Activated T-helper 1 cell treated with anti-CD3 and anti-CD28 coated beads, Interleukin-12 subunit alpha, Interleukin-12 subunit beta, Interleukin-2, Interleukin-4 antibody, amounts not matched to agents 30 ng/mL and 10 ng/mL and 1 ng/mL, durations not matched to agents 14 hours and 24 hours and 36 hours (primary cell): ENCODE data around the gene CD59. TPM values are rescaled to one million over a fixed set of nuclear protein-coding genes. Genes with fewer than 3 reads are reported as not detected.

Experiments used
- DNase-seq: peaks from one replicate; pipeline ENCODE4 v3.0.0; 2021; ENCODE audit warnings: low spot score
- H3K27ac Mint-ChIP-seq: one replicate; pipeline ENCODE4 v1.8.0; 2021; ENCODE audit warnings: mild to moderate bottlenecking, mixed read lengths
- H3K27me3 Mint-ChIP-seq: one replicate; pipeline ENCODE4 v1.8.0; 2022; ENCODE audit warnings: mild to moderate bottlenecking, moderate library complexity, mixed read lengths; ENCODE audit not compliant: insufficient read depth
- H3K36me3 Mint-ChIP-seq: one replicate; pipeline ENCODE4 v1.8.0; 2021; ENCODE audit warnings: low read depth, mixed read lengths
- H3K4me1 Mint-ChIP-seq: one replicate; pipeline ENCODE4 v1.8.0; 2021; ENCODE audit warnings: low read depth, mixed read lengths
- H3K4me3 Mint-ChIP-seq: one replicate; pipeline ENCODE4 v1.8.0; 2021; ENCODE audit warnings: mild to moderate bottlenecking, moderate library complexity, mixed read lengths
- H3K9me3 Mint-ChIP-seq: one replicate; pipeline ENCODE4 v1.8.0; 2021; ENCODE audit warnings: mixed read lengths
- intact Hi-C: fragments of 100-400 bp; cut with micrococcal nuclease; formaldehyde crosslinking; loops from one replicate; pipeline ENCODE4 v1.15.1; 2024
- total RNA-seq: library from RNA; stranded (reverse); gene quantifications from 2 replicates; pipeline ENCODE4 v1.2.3, GENCODE V29; 2022

The CD59 gene
- total RNA-seq, 1 donor from 2014 or later = 143 TPM

DNA sequence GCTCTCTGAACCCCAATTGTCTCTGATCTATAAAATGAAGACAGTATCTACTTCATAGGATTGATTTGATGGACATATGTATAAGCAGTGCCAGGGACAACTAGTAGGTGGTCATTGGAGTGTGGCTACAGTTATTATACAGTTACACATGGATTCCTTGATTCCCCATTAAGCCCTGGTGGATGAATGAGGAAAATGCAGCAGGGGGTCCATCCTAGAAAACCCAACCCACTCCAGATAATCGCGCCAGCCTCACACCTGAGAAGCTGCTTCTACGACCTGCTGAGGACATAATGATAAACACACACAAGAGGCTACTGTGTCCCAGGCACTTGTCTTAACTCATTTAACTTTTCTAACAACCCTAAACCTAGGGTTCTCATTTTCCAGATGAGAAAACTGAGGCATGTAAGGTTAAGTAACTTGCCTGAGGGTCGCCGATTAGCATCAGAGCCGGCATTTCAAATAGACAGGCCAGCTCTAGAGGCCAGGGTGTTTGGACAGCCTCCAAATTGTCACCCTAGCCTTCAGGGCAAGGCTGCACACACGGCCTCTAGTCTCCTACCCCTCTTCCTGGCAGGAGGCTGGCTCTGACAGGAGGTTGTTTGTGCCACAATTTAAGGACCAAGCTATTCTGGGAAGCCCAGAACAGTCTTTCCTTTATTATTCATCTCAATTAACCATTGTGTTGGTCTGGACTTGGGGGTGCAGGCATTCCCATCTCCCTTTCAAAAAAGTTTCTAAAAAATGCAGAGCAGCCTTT, 31.8 kb downstream of the CD59 start:
- peaks cover 4% of the 10 kb centered on the region for H3K27me3 Mint-ChIP-seq
- H3K4me3 Mint-ChIP-seq = no peak overlapping the region
- intact Hi-C loops = loop anchor here (5.0 to 10.0 kb wide), 4 partner anchors 542 to 1958 kb away; partner anchors contain the start of genes ABTB2, CSTF3, EIF3M and TRIM44
- peaks cover 51% of the 10 kb centered on the region for H3K4me1 Mint-ChIP-seq
- DNase-seq = no peak
- H3K9me3 Mint-ChIP-seq = no peaks in the 10 kb centered on the region
- H3K27ac Mint-ChIP-seq = no peak overlapping the region
- H3K36me3 Mint-ChIP-seq = peaks cover 19% of the 10 kb centered on the region

DNA sequence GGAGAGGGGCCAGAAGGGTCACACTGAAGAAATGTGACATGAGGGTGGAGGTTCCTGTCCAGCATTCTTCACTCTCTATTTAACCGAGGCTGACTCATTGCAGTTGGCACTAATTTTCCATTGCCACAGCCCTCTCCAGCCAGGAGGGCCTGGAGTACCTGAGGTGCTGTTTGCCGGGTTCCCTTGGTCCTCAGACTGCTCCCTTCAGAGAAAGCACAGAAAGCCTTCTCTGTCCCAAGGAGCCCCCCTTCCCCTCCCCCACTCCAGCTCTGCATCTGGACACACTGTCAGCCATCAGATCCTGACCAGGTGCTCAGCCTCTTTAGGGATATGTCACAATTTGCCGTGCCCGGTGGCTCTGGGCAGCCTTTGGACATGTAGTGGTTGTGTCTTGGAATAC, 32.4 kb downstream of the CD59 start:
- H3K9me3 Mint-ChIP-seq = no peaks in the 10 kb centered on the region

DNA sequence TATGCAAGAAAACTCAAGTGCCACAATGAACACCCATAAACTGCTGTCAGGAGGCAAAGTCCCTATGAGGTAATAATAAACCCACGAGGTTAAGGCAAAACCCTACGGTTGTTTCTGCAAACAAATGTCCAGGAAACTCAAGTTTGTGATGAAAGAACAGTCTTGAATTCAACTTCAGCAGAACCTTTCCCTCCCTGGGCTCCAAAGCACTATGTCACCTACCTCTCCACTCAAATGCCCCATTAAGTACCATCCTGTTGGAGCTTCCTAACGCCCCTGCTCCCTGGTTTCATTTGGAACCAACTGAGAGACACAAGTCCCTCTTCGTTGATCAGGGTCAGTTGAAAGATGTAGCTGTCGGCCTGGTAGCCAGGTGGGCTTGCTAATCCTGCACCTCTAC, 33.0 kb downstream of the CD59 start:
- no peaks in the 10 kb centered on the region for H3K9me3 Mint-ChIP-seq
- H3K36me3 Mint-ChIP-seq = peaks cover 8% of the 10 kb centered on the region
- H3K27me3 Mint-ChIP-seq = peaks cover 6% of the 10 kb centered on the region
- intact Hi-C loops = loop anchor here (5.0 to 10.0 kb wide), 4 partner anchors 541 to 1959 kb away; partner anchors contain the start of genes ABTB2, CSTF3, EIF3M and TRIM44
- peaks cover 45% of the 10 kb centered on the region for H3K4me1 Mint-ChIP-seq
- DNase-seq = no peak
- H3K4me3 Mint-ChIP-seq = no peak overlapping the region
- no peak overlapping the region for H3K27ac Mint-ChIP-seq

More for the DNA sequence above, 32.4 kb downstream of the CD59 start:
- Mint-ChIP-seq H3K27me3 (peaks cover 4% of the 10 kb centered on the region), H3K27ac (no peak overlapping the region), H3K4me1 (peaks cover 49% of the 10 kb centered on the region), H3K4me3 (no peak overlapping the region), H3K36me3 (peaks cover 13% of the 10 kb centered on the region)
- intact Hi-C loops = loop anchor here (5.0 to 10.0 kb wide), 4 partner anchors 541 to 1959 kb away; partner anchors contain the start of genes ABTB2, CSTF3, EIF3M and TRIM44
- DNase-seq = no peak

DNA sequence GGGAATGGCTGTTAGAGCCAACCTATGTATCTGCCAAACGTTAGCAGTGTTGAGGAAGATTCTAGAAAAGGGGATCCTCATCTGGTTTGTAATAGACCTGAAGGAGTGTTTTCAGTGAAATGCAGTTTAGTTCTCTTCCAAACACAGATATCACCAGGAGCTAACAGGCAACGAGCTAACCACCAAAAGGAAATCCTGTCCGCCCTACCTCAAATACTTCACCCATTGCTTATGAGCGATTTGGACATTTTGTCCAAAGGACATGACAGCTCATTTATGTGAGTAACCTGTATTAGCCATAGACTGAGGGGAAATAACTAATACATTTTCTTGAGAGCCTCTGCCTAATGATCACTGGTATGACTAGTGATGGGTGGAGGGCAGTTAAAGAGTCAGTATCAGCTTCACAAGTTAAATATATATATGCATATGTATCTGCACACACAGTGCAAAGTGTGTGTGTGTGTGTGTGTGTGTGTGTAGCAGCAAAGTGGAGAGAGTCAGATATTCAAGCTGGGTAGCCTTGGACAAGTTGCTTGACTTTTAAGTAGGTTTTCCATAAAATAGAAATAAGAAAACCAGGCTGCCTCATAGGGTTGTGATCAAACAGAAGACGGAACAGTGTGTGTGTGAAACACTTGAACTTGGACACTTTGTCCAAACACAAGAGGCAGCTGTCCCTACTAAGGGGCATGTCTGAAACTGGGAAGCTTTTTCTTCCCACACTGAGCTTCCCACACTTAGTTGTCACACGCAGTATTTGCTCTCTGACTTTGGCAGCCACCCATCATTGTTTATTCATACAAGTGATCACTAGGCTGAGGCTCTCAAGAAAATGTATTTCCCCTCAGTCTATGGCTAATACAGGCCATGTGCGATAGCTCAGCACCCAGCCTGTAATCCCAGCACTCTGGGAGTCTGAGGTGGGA, 34.7 kb downstream of the CD59 start:
- Mint-ChIP-seq H3K27ac (peak overlapping the region; percentile 78), H3K27me3 (peaks cover 17% of the 10 kb centered on the region), H3K4me1 (peaks cover 32% of the 10 kb centered on the region), H3K9me3 (no peaks in the 10 kb centered on the region), H3K4me3 (peak overlapping the region; percentile 84), H3K36me3 (peaks cover 7% of the 10 kb centered on the region)
- intact Hi-C loops = loop anchor here (1.0 to 10.0 kb wide), 8 partner anchors 21 to 1961 kb away; partner anchors contain the start of genes ABTB2, CAT, CSTF3 and EIF3M
- DNase-seq = no peak

DNA sequence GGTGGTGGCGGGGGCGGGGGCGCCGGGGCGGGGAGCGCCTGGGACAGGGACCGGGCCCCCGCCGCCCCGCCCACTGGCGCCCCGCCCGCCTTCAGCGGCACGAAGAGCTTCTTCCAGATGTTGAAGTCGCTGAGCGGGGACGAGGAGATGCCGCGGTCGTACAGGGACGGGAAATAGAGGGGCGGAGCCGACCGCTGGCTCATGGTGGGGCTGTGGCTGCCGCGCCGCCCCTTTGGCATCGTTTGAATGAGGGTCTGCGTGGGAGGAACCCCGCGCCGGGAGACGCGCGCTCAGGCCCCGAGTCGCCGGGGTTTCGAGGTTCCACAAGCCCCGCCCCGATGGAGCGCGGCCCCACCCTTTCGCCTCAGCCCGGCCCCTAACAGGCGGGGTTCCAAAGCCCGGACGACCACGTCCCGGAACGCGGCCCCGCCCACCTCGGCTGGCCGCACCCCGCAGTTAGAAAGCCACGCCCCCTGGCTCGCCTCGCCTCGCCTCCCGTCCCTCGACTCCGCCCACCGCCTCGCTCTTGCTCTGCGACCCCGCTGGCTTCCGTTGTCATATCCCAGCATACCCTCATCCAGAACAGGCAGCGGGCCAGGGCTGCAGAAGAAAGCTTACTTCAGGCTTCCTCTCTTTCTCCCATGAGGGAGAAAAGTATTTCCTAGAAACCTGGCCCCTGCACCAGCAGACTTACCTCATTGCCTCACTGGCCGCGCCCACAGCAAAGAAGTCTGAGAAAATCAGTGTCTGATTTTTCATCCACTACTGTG, 35.5 kb downstream of the CD59 start, which contains the start of gene C11orf91:
C11orf91 (minus strand) TSS at position 325 of the 770 bp plus-strand sequence; CDS start at position 239, 86 bp downstream.
- Mint-ChIP-seq H3K4me3 (peak within 1 kb of the TSS; percentile 84), H3K36me3 (peaks cover 4% of the 10 kb centered on the region)

DNA sequence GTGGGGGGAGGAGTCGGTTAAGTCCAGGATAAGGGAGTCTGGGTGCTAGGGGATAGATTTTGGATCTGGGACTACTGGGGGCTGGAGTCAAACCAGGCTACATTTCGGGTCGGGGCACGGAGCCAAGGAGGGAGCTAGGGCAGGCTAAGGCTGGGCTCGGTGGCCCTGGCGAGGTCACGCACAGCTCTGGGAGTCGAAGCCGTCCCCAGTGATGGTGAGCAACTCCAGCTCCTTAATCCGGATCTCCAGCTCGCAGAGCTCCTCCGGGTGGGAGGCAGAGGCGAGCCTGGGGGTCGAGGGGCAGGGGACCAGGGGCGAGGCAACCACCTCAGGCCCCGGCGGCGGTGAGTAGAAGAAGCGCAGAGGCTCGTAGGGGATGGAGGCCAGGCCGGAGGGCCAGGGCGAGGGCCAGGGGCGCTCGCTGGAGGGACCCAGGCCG, 36.1 kb downstream of the CD59 start:
- DNase-seq = no peak
- Mint-ChIP-seq H3K27ac (peak overlapping the region; percentile 31), H3K9me3 (no peaks in the 10 kb centered on the region), H3K4me1 (peaks cover 27% of the 10 kb centered on the region), H3K4me3 (peak overlapping the region; percentile 78), H3K36me3 (peaks cover under 1% of the 10 kb centered on the region), H3K27me3 (peaks cover 22% of the 10 kb centered on the region)
- intact Hi-C loops = loop anchor here (1.0 to 10.0 kb wide), 8 partner anchors 35 to 1962 kb away; partner anchors contain the start of genes ABTB2, CAT, CSTF3 and EIF3M

More for the DNA sequence above, 35.5 kb downstream of the CD59 start, which contains the start of gene C11orf91:
- peak; percentile 94 for DNase-seq
- Mint-ChIP-seq H3K4me1 (peaks cover 29% of the 10 kb centered on the region), H3K27ac (peak within 1 kb of the TSS; percentile 78), H3K27me3 (peaks cover 22% of the 10 kb centered on the region), H3K9me3 (no peaks in the 10 kb centered on the region)
- intact Hi-C loops = loop anchor here (1.0 to 10.0 kb wide), 10 partner anchors 22 to 1962 kb away; partner anchors contain the start of genes ABTB2, CAT, CSTF3 and EIF3M

DNA sequence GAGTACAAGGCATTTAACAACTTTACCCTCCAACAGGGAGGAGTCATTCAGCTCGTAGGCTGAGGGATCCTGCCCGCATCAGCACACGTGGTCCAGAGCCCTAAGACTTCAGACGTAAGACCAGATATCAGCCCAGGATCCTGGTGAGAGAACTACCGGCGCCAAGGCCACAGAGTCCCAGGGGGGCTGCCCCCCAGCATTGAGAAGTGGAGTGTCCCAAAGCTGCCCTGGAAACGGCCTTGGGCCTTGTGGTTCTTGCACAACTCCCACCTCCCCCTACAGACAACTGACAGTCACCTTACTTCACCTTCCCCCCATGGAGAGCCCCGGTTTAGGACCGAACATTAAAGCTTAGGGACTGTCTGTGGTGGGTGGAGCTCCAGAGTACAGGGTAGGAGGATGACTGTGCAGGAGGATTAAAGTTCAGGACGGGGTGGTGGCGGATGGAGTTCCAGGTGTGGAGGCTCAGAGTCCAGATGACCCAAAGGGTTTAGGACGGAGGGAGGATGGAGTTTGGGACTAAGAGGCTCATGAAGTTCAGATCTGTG, 36.6 kb downstream of the CD59 start:
- Mint-ChIP-seq H3K9me3 (no peaks in the 10 kb centered on the region), H3K4me1 (peaks cover 27% of the 10 kb centered on the region), H3K36me3 (no peaks in the 10 kb centered on the region), H3K27me3 (peaks cover 22% of the 10 kb centered on the region), H3K27ac (peak overlapping the region; percentile 31), H3K4me3 (peak overlapping the region; percentile 78)
- intact Hi-C loops = loop anchor here (1.0 to 10.0 kb wide), 8 partner anchors 36 to 1963 kb away; partner anchors contain the start of genes ABTB2, CAT, CSTF3 and EIF3M
- no peak for DNase-seq

DNA sequence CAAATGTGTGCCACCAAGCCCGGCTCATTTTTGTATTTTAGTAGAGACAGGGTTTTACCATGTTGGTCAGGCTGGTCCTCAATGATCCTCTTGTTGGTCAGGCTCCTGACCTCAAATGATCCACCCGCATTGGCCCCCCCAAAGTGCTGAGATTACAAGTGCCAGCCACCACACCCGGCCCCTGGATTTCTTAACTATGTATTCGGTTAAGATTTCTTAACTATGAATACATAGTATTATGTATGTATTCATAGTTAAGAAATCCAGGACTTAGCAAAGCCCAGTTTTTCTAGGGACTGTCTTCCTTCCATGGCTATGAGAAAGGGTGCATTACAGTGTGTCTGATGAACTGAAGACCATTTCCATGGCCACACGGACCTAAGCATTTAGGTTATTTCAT, 37.3 kb downstream of the CD59 start:
- H3K9me3 Mint-ChIP-seq = no peaks in the 10 kb centered on the region
- peaks cover 27% of the 10 kb centered on the region for H3K4me1 Mint-ChIP-seq
- H3K4me3 Mint-ChIP-seq = no peak overlapping the region
- DNase-seq = no peak
- H3K36me3 Mint-ChIP-seq = no peaks in the 10 kb centered on the region
- H3K27ac Mint-ChIP-seq = no peak overlapping the region
- intact Hi-C loops = no loop called here
- peaks cover 22% of the 10 kb centered on the region for H3K27me3 Mint-ChIP-seq

DNA sequence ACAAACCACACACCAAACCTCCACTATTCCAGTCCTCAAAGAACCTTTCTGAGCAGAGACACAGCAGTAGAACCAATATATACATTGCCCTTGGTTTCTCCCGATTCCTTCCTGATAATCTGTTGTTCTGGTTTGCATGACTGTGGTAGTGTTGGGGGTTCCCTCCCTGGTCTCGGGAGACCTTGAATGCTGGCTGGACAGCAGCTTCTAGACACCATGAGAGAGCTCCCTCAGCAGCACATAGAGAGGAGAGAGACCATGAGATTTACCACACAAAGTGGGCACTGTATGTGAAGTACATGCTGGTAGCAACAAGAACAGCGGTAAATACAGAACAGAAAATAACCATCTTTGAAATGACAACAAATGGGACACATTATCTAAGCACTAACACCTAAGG, 38.2 kb downstream of the CD59 start:
- intact Hi-C loops = no loop called here
- Mint-ChIP-seq H3K27me3 (peaks cover 26% of the 10 kb centered on the region), H3K9me3 (no peaks in the 10 kb centered on the region), H3K27ac (no peak overlapping the region), H3K36me3 (no peaks in the 10 kb centered on the region), H3K4me1 (peaks cover 27% of the 10 kb centered on the region), H3K4me3 (no peak overlapping the region)
- no peak for DNase-seq

DNA sequence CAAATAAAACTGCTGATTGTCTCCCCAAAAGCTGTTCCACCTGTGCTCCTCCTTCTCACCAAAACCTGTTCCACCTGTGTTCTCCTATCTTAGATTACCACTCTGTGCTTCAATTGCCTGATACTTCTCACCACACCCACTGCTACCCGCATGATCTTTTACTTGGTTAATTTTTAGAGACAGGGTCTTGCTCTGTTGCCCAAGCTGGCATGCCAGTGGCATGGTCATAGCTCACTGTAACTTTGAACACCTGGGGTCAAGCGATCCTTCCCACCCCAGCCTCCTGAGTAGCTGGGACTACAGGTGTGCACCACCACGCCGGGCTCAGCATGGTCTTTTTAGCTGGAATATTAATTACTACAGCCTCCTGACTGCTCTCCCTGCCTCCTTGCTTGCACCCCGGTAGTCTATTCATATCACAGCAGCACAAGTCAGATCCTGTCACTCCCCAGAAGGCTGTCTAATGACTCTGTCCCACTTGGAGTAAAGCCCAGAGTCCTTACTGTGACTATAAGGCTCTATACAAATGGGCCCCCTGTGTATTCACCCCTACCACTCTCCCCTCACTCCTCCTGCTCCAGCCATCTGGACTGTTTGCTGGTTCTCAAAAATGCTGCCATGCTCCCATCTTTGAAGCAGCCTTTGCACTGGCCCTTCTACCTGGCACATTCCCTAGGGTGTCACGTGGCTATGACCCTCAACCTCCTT, 39.1 kb downstream of the CD59 start:
- Mint-ChIP-seq H3K4me1 (peaks cover 27% of the 10 kb centered on the region), H3K27me3 (peaks cover 26% of the 10 kb centered on the region), H3K27ac (no peak overlapping the region), H3K9me3 (no peaks in the 10 kb centered on the region), H3K36me3 (no peaks in the 10 kb centered on the region), H3K4me3 (no peak overlapping the region)
- intact Hi-C loops = no loop called here
- no peak for DNase-seq

DNA sequence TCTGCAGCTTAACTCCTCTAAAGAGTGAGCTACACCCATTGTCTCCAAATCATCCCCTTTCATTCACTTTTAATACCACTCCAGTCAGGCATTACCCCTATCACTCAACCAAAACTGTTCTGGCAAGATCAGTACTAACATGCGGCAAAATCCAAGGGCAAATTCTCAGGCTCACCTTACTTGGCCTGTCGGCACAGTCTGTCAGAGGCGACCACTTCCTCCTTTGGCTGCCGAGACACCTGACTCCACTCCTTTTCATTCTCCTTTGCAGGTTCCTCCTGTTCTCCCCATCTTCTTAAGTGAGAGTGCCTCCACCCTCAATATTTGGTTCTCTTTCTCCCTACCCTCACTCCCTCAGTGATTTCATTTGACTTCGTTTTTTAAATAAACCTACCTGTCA, 39.8 kb downstream of the CD59 start:
- Mint-ChIP-seq H3K9me3 (no peaks in the 10 kb centered on the region), H3K4me3 (no peak overlapping the region), H3K36me3 (no peaks in the 10 kb centered on the region), H3K4me1 (peaks cover 21% of the 10 kb centered on the region), H3K27ac (no peak overlapping the region), H3K27me3 (peaks cover 26% of the 10 kb centered on the region)
- intact Hi-C loops = no loop called here
- no peak for DNase-seq
